HCT116 (cell line): ENCODE measurements around the gene ACTN4.

ENCODE experiments used
- ATF3 ChIP-seq: IDR thresholded peaks from 2 replicates; pipeline ENCODE4 v1.6.1; 2012
- CEBPB ChIP-seq: IDR thresholded peaks from 2 replicates; pipeline ENCODE4 v1.6.1; 2012; ENCODE audit warnings: low read depth
- CTCF ChIP-seq, 3 experiments: fragments of 200-600 bp in 1 of 3; sonication (generic) in 1 of 3; IDR thresholded peaks in 2 of 3; conservative IDR thresholded peaks in 1 of 3; 2 replicates each; pipeline ENCODE4 v1.5.1; 2012 to 2017; ENCODE audit warnings: low read depth in 2 of 3, low read length in 2 of 3, antibody characterized with exemption in 1 of 3, borderline replicate concordance in 1 of 3, control low read depth in 1 of 3, mild to moderate bottlenecking in 1 of 3, mixed read lengths in 1 of 3, mixed run types in 1 of 3, moderate library complexity in 1 of 3; ENCODE audit not compliant: insufficient read depth in 1 of 3
- EZH2 ChIP-seq: fragments of 200-600 bp; sonication (generic); IDR thresholded peaks from 2 replicates; pipeline ENCODE4 v1.6.1; 2017; ENCODE audit warnings: antibody characterized with exemption, mixed run types
- EZH2phosphoT487 ChIP-seq: fragments of 200-600 bp; IDR thresholded peaks from 2 replicates; pipeline ENCODE4 v1.6.1; 2018; ENCODE audit warnings: antibody characterized with exemption, borderline replicate concordance
- MAX ChIP-seq: IDR thresholded peaks from 2 replicates; pipeline ENCODE4 v1.6.1; 2012
- POLR2A ChIP-seq: IDR thresholded peaks from 2 replicates; pipeline ENCODE4 v1.7.0; 2011; ENCODE audit warnings: borderline replicate concordance; ENCODE audit not compliant: insufficient read depth, insufficient read length; ENCODE audit errors: extremely low read depth
- RAD21 ChIP-seq: IDR thresholded peaks from 2 replicates; pipeline ENCODE4 v1.6.1; 2012; ENCODE audit warnings: low read depth, mild to moderate bottlenecking
- REST ChIP-seq: IDR thresholded peaks from 2 replicates; pipeline ENCODE4 v1.6.1; 2012; ENCODE audit warnings: low read depth
- SIN3A ChIP-seq: IDR thresholded peaks from 2 replicates; pipeline ENCODE4 v1.6.1; 2012; ENCODE audit warnings: low read depth
- SP1 ChIP-seq: IDR thresholded peaks from 2 replicates; pipeline ENCODE4 v1.6.1; 2012; ENCODE audit warnings: low read depth
- SRF ChIP-seq: IDR thresholded peaks from 2 replicates; pipeline ENCODE4 v1.6.1; 2012; ENCODE audit warnings: low read depth
- YY1 ChIP-seq: IDR thresholded peaks from 2 replicates; pipeline ENCODE4 v1.6.1; 2011; ENCODE audit warnings: low read length, low read depth, moderate library complexity, mild to moderate bottlenecking; ENCODE audit not compliant: insufficient replicate concordance; ENCODE audit errors: extremely low read depth

GRCh38 chr19:38700902-38701454 lies 53.5 kb downstream of the ACTN4 start:
- TF ChIP-seq MAX (no peak), POLR2A (no peak), CTCF (IDR thresholded peaks at IDR 0.05 in 2 of 3, conservative IDR thresholded peaks at IDR 0.05 in 1 of 3; ENCODE audit: borderline replicate concordance in 1 of 3, insufficient read depth in 1 of 3, low read depth in 2 of 3, low read length in 2 of 3) (no peak), REST (no peak), CEBPB (no peak), SP1 (no peak), RAD21 (no peak), SIN3A (no peak), ATF3 (no peak), EZH2 (no peak), EZH2phosphoT487 (no peak), SRF (no peak), YY1 (no peak)
